ENCODE data around the gene MC1R.

DNA sequence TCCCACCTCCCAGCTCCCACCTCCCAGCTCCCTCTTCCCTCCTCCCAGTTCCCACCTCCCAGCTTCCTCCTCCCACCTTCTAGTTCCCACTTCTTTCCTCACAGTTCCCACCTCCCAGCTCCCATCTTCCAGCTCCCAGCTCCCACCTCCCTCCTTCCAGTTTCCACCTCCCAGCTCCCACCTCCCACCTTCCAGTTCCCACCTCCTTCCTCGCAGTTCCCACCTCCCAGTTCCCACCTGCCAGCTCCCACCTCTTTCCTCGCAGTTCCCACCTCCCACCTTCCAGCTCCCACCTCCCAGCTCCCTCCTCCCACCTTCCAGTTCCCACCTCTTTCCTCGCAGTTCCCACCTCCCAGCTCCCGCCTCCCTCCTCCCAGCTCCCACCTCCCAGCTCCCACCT, 10.4 kb upstream of the MC1R start:
- TF ChIP-seq CTCF (conservative IDR thresholded peaks at IDR 0.05 in 1 of 2, IDR thresholded peaks at IDR 0.05 in 1 of 2; ENCODE audit: low read depth in 1 of 2, low read length in 2 of 2) = no peak
- TF ChIP-seq EZH2 (IDR thresholded peaks at IDR 0.05; ENCODE audit: low read length, missing control alignments) = no peak

Data from fibroblast of lung (primary cell).